SK-N-MC (cell line): ENCODE data around the gene NLGN4X.

Source experiments
- EZH2 ChIP-seq: fragments of 200-600 bp; sonication (generic); IDR thresholded peaks from one replicate; pipeline ENCODE4 v1.6.1; 2017; ENCODE audit warnings: antibody characterized with exemption
- FOXP2 ChIP-seq: optimal IDR thresholded peaks from 2 replicates; pipeline ENCODE3; 2011; ENCODE audit warnings: mild to moderate bottlenecking, moderate library complexity; ENCODE audit not compliant: insufficient read depth; ENCODE audit errors: extremely low read length, control extremely low read depth
- POLR2AphosphoS5 ChIP-seq: IDR thresholded peaks from 2 replicates; pipeline ENCODE4 v1.6.1; 2012; ENCODE audit warnings: mild to moderate bottlenecking, low read depth, low read length, borderline replicate concordance

DNA sequence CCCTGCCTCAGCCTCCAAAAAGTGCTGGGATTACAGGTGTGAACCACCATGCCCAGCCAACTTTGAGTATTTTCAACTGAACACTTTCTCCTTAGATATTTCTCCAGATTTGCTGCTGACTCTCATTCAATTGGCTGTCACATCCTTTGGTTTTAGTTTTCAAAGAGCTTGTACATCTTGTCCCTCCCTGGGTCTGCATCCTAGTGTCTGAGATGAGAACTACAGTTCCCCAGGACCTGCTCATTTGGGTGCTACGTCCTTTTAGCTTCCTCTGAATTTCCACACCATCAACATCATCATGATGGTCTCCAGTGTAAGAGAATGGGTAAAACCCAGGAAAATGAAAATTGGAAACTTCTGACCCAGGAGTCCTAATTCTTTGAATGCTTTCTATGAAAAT, 312.9 kb downstream of the NLGN4X start:
- TF ChIP-seq EZH2 (no peak), POLR2AphosphoS5 (no peak), FOXP2 (no peak)
